Measurements from ENCODE around the gene EYA2.

EYA2 gene

DNA sequence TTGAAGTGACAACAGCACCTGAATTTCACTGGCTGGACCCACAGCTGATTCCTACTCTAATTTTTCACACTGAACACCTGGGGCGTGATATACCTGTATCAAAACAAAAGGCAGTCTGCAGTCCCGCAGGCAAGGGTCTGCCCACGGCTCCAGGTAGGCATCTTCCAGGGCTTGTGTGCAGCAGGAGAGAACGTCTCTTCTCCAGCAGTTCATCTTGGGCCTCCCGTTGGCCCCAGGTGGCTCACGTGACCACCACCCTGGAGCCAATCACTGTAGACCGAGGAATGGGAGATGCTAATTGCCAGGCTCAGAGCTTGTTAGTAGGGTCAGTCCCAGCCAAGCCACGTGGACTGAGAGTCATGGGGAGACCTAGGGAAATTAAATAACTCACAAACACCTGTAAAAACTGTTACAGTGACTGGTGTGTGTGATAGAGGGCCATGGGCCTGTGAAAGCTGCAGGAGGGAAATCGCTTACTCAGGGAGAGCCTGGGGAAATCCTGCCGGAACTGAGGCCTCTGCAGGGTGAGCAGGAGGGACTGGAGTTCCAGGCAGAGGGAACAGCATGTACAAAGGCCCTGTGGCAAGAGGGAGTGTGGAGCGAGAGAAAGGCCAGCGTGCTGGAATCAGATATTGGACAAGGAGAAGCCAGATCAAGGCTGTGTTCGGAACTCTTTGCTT, 83.4 kb downstream of the EYA2 start:
- no peak for DNase-seq (ENCODE audit: low read depth)
- TF ChIP-seq, protein P1, sequence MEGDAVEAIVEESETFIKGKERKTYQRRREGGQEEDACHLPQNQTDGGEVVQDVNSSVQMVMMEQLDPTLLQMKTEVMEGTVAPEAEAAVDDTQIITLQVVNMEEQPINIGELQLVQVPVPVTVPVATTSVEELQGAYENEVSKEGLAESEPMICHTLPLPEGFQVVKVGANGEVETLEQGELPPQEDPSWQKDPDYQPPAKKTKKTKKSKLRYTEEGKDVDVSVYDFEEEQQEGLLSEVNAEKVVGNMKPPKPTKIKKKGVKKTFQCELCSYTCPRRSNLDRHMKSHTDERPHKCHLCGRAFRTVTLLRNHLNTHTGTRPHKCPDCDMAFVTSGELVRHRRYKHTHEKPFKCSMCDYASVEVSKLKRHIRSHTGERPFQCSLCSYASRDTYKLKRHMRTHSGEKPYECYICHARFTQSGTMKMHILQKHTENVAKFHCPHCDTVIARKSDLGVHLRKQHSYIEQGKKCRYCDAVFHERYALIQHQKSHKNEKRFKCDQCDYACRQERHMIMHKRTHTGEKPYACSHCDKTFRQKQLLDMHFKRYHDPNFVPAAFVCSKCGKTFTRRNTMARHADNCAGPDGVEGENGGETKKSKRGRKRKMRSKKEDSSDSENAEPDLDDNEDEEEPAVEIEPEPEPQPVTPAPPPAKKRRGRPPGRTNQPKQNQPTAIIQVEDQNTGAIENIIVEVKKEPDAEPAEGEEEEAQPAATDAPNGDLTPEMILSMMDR (conservative IDR thresholded peaks at IDR 0.05; ENCODE audit: low read length): no peak
- H3K4me3 ChIP-seq (ENCODE audit: low read length): no peak overlapping the region

DNA sequence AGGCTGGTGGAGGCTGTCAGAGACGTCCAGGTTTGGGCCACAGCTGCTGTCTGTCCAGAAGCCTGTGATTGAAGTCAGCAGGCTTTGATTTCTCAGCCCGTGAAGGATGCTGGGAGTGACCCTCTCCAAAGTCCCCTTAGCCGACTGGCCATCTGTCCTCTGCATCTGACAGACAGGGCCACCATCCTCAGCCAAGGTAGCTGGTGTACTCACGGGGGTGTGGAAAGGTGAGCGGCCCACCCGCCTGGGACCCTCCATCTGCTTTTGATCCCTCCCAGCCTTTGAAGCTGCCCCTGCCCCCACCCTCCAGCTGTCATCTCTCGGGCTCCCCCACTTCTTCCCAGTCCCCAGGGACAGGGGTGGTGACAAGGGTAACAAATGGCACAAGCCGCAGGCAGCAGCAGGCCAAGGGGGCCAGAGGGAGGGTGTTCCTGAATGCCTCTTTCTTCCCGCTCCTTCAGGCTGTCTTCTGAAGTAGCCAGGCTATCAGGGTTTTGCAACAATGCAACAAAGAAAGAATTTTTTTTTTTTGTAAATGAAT, 84.4 kb downstream of the EYA2 start:
- H3K4me3 ChIP-seq (ENCODE audit: low read length): no peak overlapping the region
- TF ChIP-seq, protein P1 (conservative IDR thresholded peaks at IDR 0.05; ENCODE audit: low read length): no peak
- DNase-seq (ENCODE audit: low read depth): peak; percentile 25

DNA sequence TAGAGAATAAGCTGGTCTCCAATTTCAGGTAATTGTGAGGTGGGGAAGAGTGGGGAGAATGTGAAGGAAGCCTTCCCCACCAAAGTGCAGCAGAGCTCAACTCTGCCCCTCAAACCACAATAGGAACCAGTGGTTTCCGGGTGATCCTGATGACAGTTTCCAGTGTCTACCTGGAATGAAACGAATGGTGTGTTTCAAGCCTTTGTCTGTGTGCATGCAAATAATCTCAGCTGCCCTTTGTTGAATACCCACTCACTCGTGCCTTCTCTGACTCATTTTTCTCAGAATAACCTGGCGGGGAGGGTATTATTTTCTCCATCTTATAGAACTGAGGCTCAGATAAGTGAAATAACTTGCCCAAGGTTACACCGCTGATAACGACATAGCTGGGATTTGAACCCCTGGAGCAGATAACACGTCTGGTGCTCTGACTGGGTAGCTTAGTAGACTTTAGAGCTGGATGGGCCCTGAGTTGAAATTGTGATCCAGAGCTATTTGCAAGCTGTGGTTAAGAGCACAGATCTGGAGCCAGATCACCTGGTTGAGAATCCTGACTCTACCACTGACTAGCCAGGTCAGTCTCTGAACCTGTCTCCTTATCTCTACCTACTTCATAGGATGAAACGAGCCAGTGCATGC, 85.1 kb downstream of the EYA2 start:
- no peak for DNase-seq (ENCODE audit: low read depth)
- TF ChIP-seq, protein P1 (conservative IDR thresholded peaks at IDR 0.05; ENCODE audit: low read length): no peak
- H3K4me3 ChIP-seq (ENCODE audit: low read length): no peak overlapping the region

DNA sequence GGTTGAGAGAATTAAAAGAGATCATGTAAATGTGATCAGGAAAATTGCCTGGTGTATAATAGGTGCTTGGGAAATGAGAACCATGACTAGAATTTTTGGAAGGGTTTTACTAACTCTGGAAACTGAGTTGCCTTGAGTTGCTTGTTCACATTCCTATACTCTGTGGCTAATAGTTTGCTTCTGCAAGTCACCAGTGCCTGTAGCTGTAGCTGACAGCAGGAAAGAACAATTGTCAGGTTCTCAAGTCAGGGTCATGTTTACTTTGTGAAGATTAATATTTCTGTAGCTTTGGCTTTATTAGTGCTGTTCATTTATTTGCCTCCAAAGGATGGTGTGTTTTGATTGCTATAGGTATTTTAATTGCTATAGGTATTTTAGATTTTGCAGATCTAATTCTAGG, 86.5 kb downstream of the EYA2 start:
- H3K4me3 ChIP-seq (ENCODE audit: low read length): no peak overlapping the region
- TF ChIP-seq, protein P1 (conservative IDR thresholded peaks at IDR 0.05; ENCODE audit: low read length): no peak
- no peak for DNase-seq (ENCODE audit: low read depth)

DNA sequence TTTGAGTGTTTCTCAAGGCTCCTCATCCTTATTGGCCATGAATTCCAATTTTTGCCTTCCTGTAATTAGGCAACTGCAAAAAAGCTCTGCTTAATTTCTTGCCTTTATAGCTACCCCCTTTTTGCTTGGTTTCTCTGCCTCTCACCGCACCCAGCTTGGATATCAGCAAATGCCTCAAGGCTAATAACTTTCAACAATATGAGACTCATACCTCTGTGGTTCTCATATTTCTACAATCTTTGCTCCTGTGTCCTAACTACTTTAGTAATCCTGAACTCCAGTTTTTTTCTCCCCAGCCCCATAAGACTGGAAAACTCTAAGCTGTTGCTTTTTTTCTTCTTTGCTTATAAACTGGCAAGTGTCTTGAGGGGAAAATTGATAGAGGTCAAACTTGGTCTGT, 88.8 kb downstream of the EYA2 start:
- DNase-seq (ENCODE audit: low read depth): no peak
- TF ChIP-seq, protein P1 (conservative IDR thresholded peaks at IDR 0.05; ENCODE audit: low read length): no peak
- H3K4me3 ChIP-seq (ENCODE audit: low read length): no peak overlapping the region

DNA sequence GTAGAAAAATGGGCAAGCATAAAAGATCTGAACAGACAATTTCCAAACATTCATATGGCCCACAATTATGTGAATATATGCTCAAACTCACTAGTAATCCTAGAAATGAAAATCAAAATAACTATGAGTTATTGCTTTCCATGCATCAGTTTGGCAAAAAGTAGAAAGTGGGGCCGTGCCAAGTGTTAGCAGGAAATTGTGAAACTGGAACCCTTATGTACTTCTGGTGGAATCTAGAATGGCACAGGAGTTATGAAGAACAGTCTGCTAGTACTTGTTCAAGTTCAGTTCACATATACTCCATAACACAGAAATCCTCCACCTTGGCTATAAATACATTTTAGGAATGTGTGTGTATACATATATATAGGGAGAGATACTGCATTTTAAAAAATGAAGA, 89.8 kb downstream of the EYA2 start:
- DNase-seq (ENCODE audit: low read depth): peak; percentile 70
- TF ChIP-seq, protein P1 (conservative IDR thresholded peaks at IDR 0.05; ENCODE audit: low read length): no peak
- no peak overlapping the region for H3K4me3 ChIP-seq (ENCODE audit: low read length)

DNA sequence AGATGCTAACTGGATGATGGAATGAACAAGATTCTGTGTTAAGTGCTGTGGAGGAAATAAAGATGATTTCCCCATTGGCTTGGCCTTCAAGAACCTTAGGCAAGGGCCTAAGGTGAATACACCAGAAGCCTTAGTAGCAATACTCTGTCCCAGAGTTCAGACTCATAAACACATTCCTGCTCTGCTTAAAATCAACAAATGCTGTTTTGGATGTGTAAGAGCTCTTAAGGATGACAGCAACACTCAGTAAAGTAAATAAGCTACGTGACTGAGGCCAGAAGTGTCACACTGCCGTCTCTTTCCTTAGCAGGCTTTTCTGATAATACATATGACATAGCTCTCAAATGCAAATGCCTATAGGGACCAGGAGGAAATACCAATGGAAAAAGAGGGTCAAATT, 90.6 kb downstream of the EYA2 start:
- DNase-seq (ENCODE audit: low read depth): peak; percentile 29
- H3K4me3 ChIP-seq (ENCODE audit: low read length): no peak overlapping the region
- TF ChIP-seq, protein P1 (conservative IDR thresholded peaks at IDR 0.05; ENCODE audit: low read length): no peak
